Psoas muscle (tissue), 8 donors: Measurements from ENCODE around the gene CASR. TPM values are rescaled to one million over a fixed set of nuclear protein-coding genes. Genes with fewer than 3 reads are reported as not detected.

Source experiments
- ATAC-seq, 4 donors: fragments of 200-7000 bp; cut with Tn5 transposase; one replicate each; pipeline ENCODE4 v1.9.1; 2020; ENCODE audit warnings: moderate library complexity in 3 of 4, mild to moderate bottlenecking in 2 of 4
- DNase-seq, 2 donors: peaks; one replicate each; pipeline ENCODE4 v3.0.0-alpha.2; 2020
- H3K27ac ChIP-seq: fragments of 200-600 bp; one replicate; pipeline ENCODE4 v1.8.0; 2022
- H3K27me3 ChIP-seq, 3 donors: fragments of 200-600 bp in 1 of 3; one replicate each; pipeline versions ENCODE4 v1.6.1 to v1.8.0; 2013 to 2022; ENCODE audit warnings: low read length in 2 of 3, mild to moderate bottlenecking in 2 of 3, moderate library complexity in 1 of 3; ENCODE audit not compliant: insufficient read depth in 3 of 3
- H3K36me3 ChIP-seq, 2 donors: fragments of 200-600 bp in 1 of 2; one replicate each; pipeline versions ENCODE4 v1.6.1 to v1.8.0; 2013 to 2022; ENCODE audit warnings: low read depth in 1 of 2, mild to moderate bottlenecking in 1 of 2, moderate library complexity in 1 of 2; ENCODE audit not compliant: insufficient read depth in 1 of 2
- H3K4me1 ChIP-seq: fragments of 200-600 bp; one replicate; pipeline ENCODE4 v1.8.0; 2022
- H3K4me3 ChIP-seq: fragments of 200-600 bp; one replicate; pipeline ENCODE4 v1.8.0; 2022; ENCODE audit warnings: mild to moderate bottlenecking
- H3K9me3 ChIP-seq: fragments of 200-600 bp; one replicate; pipeline ENCODE4 v1.8.0; 2022
- CTCF ChIP-seq: fragments of 200-600 bp; IDR thresholded peaks from one replicate; pipeline ENCODE4 v1.8.0; 2022; ENCODE audit warnings: antibody characterized with exemption
- WGBS, 3 donors: extraction: QIAGEN DNeasy Blood & Tissue Kit; methylation state at CpG; one replicate each; pipeline versions ENCODE4 v1.1.6 to v1.1.7; 2013; 5-methylcytosine and 5-hydroxymethylcytosine counted together
- intact Hi-C, 2 donors: fragments of 100-400 bp; cut with DNase I; formaldehyde crosslinking; loops; one replicate each; pipeline versions ENCODE4 v1.11.0 to v1.14.2; 2022
- polyA plus RNA-seq, 3 donors: library from polyadenylated mRNA; stranded (reverse); fragments of 200-250 nt; gene quantifications; one replicate each; pipeline ENCODE4 v1.2.3, GENCODE V29; 2013
- total RNA-seq, 4 donors: library from RNA; stranded (reverse); fragmentation: NEBNext Ultra II Directional in 2 of 4; extraction: Animal tissue kit (Norgen Biotek cat#: 25700) in 2 of 4; gene quantifications; one replicate each; pipeline versions ENCODE4 v1.2.1 to v1.2.4, GENCODE V29; 2021 to 2023
- donor health status: healthy with polysubstance abuse.
- donor health status: DM: no; HTN: no; CAD: no; lungs with moderate emphysema.
- donor health status: Bipolar disorder and iron deficiency.
- donor health status: healthy.
- donor health status: DM: yes; HTN: yes; CAD: no.
- donor health status: DM: no; HTN: no; CAD: no.
- donor health status: DM: no; HTN: no; CAD: no.
- donor health status: DM: yes; HTN: yes; CAD: no.

The CASR gene
- total and polyA plus RNA-seq, 7 donors = 0.02 TPM; not detected in 6

- ATAC-seq = no peak
- H3K4me3 ChIP-seq = no peak overlapping the region
These were observed 142.3 kb downstream of the CASR start for GRCh38 chr3:122325769-122326168.

GRCh38 chr3:122331886-122332285, 148.4 kb downstream of the CASR start:
- Histone ChIP-seq H3K4me1 (no peaks in the 10 kb centered on the region), H3K27ac (no peak overlapping the region), H3K4me3 (no peak overlapping the region), H3K36me3 (no peaks in the 10 kb centered on the region), H3K27me3 (no peaks in the 10 kb centered on the region), H3K9me3 (no peaks in the 10 kb centered on the region)
- 49 to 67% (median 59%) methylated on average over 4 of the region's 4 CpGs for WGBS, 3 donors
- intact Hi-C loops = no loop called here
- ATAC-seq (no peak), DNase-seq (no peak)
- TF ChIP-seq CTCF = no peak

More at GRCh38 chr3:122325769-122326168, 142.3 kb downstream of the CASR start:
- Histone ChIP-seq H3K4me1 (no peaks in the 10 kb centered on the region), H3K9me3 (no peaks in the 10 kb centered on the region), H3K27ac (no peak overlapping the region), H3K36me3 (no peaks in the 10 kb centered on the region), H3K27me3 (no peaks in the 10 kb centered on the region)
- intact Hi-C loops = no loop called here
- TF ChIP-seq CTCF = no peak
- no peak for DNase-seq
- WGBS, 3 donors = 91 to 97% (median 93%) methylated on average over 3 of the region's 3 CpGs

GRCh38 chr3:122332551-122332950, 149.1 kb downstream of the CASR start:
- ATAC-seq = no peak
- Histone ChIP-seq H3K4me3 (no peak overlapping the region), H3K27ac (no peak overlapping the region), H3K4me1 (no peaks in the 10 kb centered on the region), H3K9me3 (no peaks in the 10 kb centered on the region), H3K27me3 (no peaks in the 10 kb centered on the region), H3K36me3 (no peaks in the 10 kb centered on the region)
- intact Hi-C loops = no loop called here
- no peak for DNase-seq
- WGBS, 3 donors = 83 to 94% (median 92%) methylated on average over 8 of the region's 8 CpGs
- no peak for TF ChIP-seq CTCF

Other genes starting within 250 kb of the CASR start
- gene ILDR1, start 161.4 kb upstream of the CASR start, total RNA-seq = not detected
- gene ILDR1, start 161.4 kb upstream of the CASR start, polyA plus RNA-seq = not detected
- 1 to 10 TPM in 2 of 4 donors, under 1 TPM in 2; 0.71 to 1.4 (median 0.99) TPM for gene CD86, start 128.3 kb upstream of the CASR start, total RNA-seq
- under 1 TPM; 0.16 to 0.40 (median 0.24) TPM for gene CD86, start 128.3 kb upstream of the CASR start, polyA plus RNA-seq
- under 1 TPM; 0.40 to 0.84 (median 0.81) TPM for gene CSTA, start 141.6 kb downstream of the CASR start, total RNA-seq
- 1 to 10 TPM in 2 of 3 donors, under 1 TPM in 1; 0.67 to 3.3 (median 2.1) TPM for gene CSTA, start 141.6 kb downstream of the CASR start, polyA plus RNA-seq
- 10 to 100 TPM; 34.9 to 50.3 (median 35.5) TPM for gene MIX23, start 199.6 kb downstream of the CASR start, total RNA-seq
- 100 to 1,000 TPM in 1 of 3 donors, 10 to 100 TPM in 2; 70.1 to 134 (median 79.2) TPM for gene MIX23, start 199.6 kb downstream of the CASR start, polyA plus RNA-seq
- gene FAM162A, start 200.5 kb downstream of the CASR start, total RNA-seq = 10 to 100 TPM; 42.4 to 98.4 (median 60.0) TPM
- 100 to 1,000 TPM in 1 of 3 donors, 10 to 100 TPM in 2; 36.0 to 127 (median 94.4) TPM for gene FAM162A, start 200.5 kb downstream of the CASR start, polyA plus RNA-seq
- 1 to 10 TPM; 1.8 to 4.0 (median 3.3) TPM for gene WDR5B, start 232.4 kb downstream of the CASR start, total RNA-seq
- 1 to 10 TPM; 1.2 to 6.5 (median 1.9) TPM for gene WDR5B, start 232.4 kb downstream of the CASR start, polyA plus RNA-seq